Gastrocnemius medialis (tissue), 4 donors: ENCODE measurements around the gene PLD1.

Source experiments
- CTCF ChIP-seq, 5 experiments: fragments of 450-650 bp in 3 of 5; fragments of 200-600 bp in 2 of 5; sonication (generic) in 2 of 5; IDR thresholded peaks in 4 of 5; conservative IDR thresholded peaks in 1 of 5; 1 replicate in 4 of 5; 2 replicates in 1 of 5; pipeline ENCODE4 v1.5.1; 2016 to 2019; ENCODE audit warnings: antibody characterized with exemption in 5 of 5, mild to moderate bottlenecking in 3 of 5, moderate library complexity in 3 of 5
- POLR2A ChIP-seq, 2 donors: fragments of 450-650 bp; IDR thresholded peaks; one replicate each; pipeline ENCODE4 v1.6.1; 2017; ENCODE audit warnings: antibody characterized with exemption in 2 of 2, mild to moderate bottlenecking in 2 of 2, moderate library complexity in 2 of 2

GRCh38 chr3:171763392-171763791 is 46.9 kb downstream of the PLD1 start:
- TF ChIP-seq POLR2A (IDR thresholded peaks at IDR 0.05), result no peak
- TF ChIP-seq CTCF (IDR thresholded peaks at IDR 0.05 in 4 of 5, conservative IDR thresholded peaks at IDR 0.05 in 1 of 5), result no peak
